CD4-positive, alpha-beta T cell treated with Interleukin-21 for 1 hour (primary cell): ENCODE data around the gene LDLRAD3.

Experiments
- DNase-seq: peaks from one replicate; pipeline ENCODE4 v3.0.0-alpha.2; 2020

LDLRAD3 gene

DNA sequence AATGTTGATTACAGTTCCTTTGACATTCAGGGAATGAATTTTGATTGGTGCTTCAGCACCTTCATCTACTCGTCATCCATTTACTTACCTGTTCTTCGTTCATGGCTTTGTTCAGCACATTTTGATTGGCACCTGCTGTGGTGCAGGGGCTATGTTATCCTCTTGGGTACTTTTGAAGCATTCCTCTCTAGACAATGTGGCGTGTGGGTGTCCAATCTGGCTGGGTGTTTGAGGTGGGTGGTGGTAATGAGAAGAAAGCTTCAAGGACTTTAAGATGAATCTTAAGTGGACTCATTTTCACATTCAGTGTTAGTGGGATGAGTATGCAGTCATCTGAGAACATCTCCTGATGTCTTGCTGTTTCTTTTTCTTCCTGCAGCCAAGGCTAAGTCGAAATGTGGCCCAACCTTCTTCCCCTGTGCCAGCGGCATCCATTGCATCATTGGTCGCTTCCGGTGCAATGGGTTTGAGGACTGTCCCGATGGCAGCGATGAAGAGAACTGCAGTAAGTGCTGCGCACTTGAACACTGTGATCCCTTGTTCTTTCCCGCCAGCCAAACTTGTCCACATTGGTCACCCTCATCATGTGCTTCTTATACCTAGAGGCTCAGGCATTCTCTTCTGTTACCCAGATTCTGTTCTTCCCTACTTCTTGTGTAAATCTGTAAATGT, 137.5 kb downstream of the LDLRAD3 start:
- no peak for DNase-seq

DNA sequence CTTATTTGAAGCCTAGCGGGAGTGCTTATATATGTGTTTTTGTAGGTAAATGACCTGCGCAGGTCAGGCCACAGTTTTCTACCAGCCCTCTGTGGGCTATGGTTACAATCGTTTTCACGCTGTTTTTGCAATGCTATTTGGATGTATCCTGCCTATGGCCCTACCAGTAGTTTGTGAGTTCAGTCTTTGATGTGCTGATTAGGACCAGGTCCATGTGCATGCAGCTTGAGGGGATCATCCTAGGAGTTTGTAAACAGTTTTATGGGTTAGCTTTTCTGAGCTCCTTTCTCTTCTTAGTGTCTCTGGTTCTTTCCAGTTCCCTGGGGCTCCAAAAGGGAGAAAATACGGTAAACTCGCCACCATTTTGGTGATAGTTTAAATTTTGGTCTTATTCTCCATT, 142.5 kb downstream of the LDLRAD3 start:
- DNase-seq = no peak

DNA sequence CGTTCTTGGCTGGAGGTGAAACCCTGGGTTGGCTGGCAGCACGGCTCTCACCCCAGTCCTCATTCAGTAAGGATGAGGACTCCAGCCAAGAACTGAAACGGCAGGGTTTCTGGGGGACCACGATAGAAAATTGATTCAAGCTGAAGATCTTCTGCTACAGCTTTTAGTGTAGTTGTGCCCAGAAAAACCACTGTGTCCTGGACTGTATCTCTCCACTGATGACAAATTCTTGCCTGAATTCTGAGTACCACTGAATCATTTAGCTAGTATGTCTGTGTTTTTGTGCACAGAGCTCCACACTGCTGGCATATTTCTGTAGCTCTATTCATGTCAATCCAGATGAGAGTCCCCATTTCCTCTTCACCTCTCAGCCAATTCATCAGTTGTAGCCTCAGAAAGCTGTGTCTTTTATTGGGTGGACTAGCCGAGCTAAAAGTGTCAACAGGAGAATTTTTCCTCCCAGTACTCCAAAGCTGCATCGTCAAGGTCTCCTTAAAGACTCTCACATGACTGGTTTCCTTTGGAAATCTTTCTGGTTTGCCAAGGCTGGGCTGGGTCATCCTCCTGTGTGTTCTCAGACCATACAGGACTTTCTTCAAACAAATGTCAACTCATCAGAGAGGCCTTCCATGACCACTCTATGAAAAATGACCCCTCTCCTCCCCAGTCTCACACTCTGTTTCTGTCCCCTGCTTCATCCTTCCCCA, 144.6 kb downstream of the LDLRAD3 start:
- DNase-seq = no peak

DNA sequence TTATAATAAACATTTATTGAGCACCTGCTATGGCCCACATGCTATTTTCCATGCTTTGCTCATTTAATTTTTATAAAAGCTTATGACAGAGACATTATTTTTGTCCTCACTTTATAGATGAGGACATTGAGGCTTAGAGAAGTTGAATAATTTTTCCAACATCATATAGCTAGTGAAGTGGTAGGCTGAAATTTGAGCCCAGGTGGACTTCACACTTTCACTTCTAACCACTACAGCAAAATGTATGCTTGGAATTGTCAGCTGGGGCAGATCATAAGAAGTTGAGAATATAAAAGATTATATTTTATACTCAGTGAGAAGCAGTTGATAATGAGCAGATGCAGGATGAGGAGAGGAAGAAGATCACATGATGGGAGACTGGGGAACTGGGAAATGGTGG, 146.1 kb downstream of the LDLRAD3 start:
- DNase-seq = no peak

DNA sequence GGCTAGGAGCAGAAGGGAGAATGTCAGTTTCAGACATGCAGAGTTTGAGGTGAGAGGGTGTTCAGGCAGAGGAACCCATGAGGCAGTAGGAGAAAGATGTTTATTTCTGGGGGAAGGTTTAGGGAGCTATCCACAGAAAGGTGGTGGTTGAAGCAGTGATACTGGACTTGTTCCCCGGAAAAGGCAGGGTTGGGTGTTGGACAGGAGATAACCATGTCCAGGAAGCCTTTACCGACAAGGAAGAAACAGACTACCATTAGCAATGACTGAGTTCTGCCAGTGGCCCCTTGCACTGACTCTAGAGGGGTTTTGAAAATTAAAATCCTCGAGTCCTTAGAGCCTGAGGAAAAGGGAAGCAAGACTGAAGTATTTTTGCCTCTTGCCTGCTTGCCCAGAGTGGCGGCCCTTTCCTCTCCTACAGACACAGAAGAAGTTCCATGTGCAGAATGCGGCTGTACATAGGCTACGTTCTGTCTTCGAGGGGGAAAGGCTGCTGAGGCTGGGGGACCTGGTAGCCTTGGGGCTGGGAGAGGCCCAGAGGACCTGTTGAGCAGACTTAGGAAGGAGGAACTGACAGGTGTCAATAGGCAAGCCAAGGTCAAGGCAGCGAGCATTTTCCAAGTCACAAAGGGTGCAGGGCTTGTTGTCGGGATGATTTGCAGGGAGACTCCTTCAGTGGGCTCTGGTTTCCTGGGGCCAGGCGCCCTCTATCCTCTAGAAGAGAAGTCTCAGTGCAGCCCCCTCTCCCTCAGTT, 146.7 kb downstream of the LDLRAD3 start:
- DNase-seq = no peak

DNA sequence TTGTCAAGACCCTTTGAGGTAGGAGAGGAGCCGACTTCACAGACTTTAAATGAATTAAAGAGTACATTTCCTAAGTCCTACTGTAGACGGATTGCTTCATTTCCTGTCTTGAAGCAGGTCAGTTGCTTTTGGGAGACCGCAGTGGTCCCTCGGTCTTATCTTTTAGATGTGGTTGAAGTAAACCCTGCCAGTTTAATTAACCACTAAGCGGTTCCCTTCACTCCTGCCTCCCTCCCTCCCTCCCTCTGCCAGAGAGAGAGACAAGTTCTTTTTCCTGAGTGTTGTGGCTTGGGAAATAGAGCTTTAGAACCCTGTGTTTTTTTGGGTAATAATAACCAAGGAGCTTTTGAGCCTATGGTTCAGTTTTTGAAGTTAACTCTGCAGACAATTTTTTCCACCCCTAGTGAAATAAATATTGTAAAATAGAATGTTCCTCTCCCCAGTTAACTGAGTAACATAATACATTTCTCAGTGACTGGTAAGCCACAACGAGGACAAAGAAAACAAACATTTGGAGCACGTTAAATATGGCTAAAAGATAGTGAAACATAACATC, 147.5 kb downstream of the LDLRAD3 start:
- DNase-seq = no peak

- DNase-seq = no peak
Measured at GRCh38 chr11:36092314-36093030, 148.6 kb downstream of the LDLRAD3 start.

DNA sequence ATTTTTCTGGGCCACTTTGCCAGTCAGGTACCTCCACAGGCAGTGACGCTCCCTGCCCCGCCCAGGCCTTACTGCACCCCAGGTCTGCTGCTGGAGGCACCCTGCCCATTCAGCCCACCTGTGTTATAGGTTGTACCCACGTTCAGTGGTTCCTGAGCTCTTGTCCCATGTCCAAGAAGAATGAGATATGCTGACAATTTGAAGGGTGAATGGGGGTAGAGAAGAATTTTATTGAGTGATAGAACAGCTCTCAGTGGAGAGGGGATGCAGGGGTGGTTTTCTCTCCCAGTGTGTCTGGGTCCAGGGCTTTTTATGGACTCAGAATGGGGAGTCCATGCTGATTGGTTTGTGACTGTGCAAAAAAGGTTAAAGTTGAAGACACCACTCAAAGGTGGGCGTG, 149.7 kb downstream of the LDLRAD3 start:
- DNase-seq = no peak

DNA sequence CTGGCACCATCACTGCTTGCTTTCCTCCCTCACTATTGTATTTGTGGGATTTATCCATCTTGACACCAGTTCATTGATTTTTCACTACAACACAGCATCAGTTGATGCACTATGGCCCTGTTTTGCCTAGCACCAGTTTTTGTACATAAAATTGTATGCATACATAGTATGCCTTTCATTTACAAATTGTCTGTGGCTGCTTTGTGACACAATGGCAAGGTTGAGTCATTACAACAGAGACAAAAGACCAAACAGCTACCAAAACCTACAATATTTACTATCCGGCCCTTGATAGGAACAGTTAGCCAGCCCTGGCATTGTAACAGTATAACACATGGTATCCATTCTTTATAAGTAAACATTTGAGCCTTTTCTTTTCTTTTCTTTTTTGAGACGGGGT, 150.3 kb downstream of the LDLRAD3 start:
- DNase-seq = no peak

- DNase-seq = no peak
Measured at GRCh38 chr11:36095716-36096115, 151.9 kb downstream of the LDLRAD3 start.

GRCh38 chr11:36097219-36097650, 153.4 kb downstream of the LDLRAD3 start:
- DNase-seq = no peak

DNA sequence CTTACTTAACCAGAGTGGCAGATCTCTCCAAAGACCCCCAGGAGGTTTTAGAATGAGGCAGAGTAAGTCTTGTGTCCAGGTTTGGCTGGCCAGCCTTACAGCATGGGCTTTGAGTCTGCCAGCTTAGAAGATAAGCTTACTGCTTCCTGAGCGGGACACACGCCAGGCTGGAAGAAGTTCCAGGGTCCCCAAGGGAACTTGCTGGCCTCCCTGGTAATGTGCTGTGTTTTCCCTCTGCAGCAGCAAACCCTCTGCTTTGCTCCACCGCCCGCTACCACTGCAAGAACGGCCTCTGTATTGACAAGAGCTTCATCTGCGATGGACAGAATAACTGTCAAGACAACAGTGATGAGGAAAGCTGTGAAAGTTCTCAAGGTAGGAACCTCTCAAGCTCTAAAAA, 154.2 kb downstream of the LDLRAD3 start:
- no peak for DNase-seq

GRCh38 chr11:36098853-36099375, 155.1 kb downstream of the LDLRAD3 start:
- DNase-seq = no peak

- DNase-seq = no peak
Measured at GRCh38 chr11:36101466-36101865, 157.6 kb downstream of the LDLRAD3 start.

- DNase-seq = no peak
Measured at GRCh38 chr11:36102868-36103267, 159.0 kb downstream of the LDLRAD3 start.

- DNase-seq = no peak
Measured at GRCh38 chr11:36103933-36104530, 160.2 kb downstream of the LDLRAD3 start.

DNA sequence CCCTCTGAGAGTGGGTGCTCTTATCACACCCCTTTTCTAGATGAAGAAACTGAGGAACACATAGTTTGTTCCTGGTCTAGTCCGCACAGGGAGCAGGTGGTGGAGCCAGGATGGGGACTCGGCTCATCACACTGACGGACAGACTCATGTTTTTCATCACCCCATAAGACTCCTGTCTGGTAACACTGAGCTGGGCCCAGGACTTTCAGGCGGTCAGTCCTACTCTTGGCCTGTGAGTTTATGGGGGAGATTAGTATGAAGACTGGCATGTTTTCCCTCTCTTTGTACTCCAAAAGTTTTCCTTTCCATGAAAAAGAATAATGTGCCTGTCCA, 160.8 kb downstream of the LDLRAD3 start:
- no peak for DNase-seq

DNA sequence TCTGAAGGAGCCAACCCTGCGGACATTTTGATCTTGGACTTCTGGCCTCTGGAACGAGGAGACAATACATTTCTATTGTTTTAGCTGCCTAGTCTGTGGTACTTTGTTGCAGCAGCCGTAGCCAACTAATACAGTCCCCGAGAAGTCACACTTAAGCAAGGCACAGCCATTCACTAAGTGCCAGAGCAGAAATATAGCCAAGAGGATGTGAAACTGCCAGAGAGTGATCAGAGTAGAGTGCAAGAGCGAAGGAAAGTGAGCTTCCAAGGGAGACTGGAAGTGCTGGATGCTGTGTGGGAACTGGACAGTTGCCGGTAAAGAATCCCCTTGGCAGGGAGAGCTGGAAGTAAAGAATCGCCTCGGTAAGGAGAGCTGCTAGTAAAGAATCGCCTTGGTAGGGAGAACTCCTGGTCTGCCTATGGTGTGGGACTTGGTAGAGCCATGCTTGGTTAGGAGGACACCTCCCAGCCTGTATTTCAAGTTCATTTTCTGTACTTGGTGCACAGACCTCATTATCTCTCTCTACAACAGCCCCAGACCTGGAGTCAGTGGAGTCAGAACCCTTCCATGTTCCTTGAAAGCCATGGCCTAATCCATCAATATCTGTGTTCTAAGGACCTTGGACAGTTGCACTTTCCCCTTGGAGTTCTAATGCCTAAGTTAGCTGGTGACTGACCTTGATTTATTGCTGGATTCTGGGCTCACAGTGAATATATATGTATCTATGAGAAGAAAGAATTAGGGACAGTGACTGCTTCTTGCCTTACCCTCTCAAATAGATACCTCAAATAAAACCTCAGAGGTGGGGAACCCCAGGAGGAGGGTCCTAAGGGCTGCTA, 162.1 kb downstream of the LDLRAD3 start:
- no peak for DNase-seq

DNA sequence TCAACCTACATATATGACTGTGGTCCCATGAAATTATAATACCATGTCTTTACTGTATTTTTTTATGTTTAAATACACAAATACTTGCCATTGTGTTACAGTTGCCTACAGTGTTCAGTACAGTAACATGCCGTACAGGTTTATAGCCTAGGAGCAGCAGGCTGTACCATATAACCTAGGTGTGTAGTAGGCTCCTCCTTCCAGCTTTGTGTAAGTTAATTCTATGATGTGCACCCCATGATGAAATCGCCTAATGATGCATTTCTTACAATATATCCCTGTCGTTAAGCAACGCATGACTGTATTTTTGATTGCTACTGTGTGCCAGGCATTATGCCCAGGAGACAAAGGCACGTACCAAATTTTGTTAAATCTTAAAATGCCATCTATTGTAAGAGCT, 163.7 kb downstream of the LDLRAD3 start:
- DNase-seq = no peak

GRCh38 chr11:36108881-36109589, 165.2 kb downstream of the LDLRAD3 start:
- DNase-seq = no peak

DNA sequence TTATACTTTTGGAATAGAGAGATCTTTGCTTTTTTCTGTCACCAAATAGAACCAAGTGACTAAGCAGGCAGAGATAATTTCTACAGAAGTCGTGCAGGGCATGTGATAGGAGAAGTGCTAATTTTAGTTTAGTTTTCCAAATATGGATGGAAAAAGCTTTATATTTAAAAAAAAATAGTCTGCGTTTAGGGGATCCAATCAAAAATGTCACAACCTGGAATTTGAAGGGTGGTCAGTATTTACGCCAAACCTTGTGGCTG, 165.7 kb downstream of the LDLRAD3 start:
- no peak for DNase-seq
